Measurements from ENCODE around the gene ST3GAL3.

ST3GAL3 gene

GRCh38 chr1:43799656-43800635 is 92.6 kb downstream of the ST3GAL3 start:
- DNase-seq = no peak
- no peaks in the 10 kb centered on the region for H3K79me1 ChIP-seq (ENCODE audit: low read length)
- H3K23ac ChIP-seq (ENCODE audit: low read length) = no peak overlapping the region
- no peak overlapping the region for H2BK5ac ChIP-seq (ENCODE audit: low read length)
- no peak overlapping the region for H3K9ac ChIP-seq (ENCODE audit: low read length)
- H3K4me3 ChIP-seq (ENCODE audit: low read length) = no peak overlapping the region
- H4K5ac ChIP-seq (ENCODE audit: low read length) = no peak overlapping the region
- no peaks in the 10 kb centered on the region for H3K79me2 ChIP-seq (ENCODE audit: control insufficient read depth, insufficient read depth, low read length)
- no peak overlapping the region for H3K56ac ChIP-seq (ENCODE audit: low read length)
- no peaks in the 10 kb centered on the region for H3K27me3 ChIP-seq (ENCODE audit: insufficient read depth, low read length, poor library complexity)
- H3K4me2 ChIP-seq (ENCODE audit: low read length) = no peak overlapping the region
- no peaks in the 10 kb centered on the region for H3K36me3 ChIP-seq (ENCODE audit: control insufficient read depth, insufficient read depth, low read length)
- H3K27ac ChIP-seq (ENCODE audit: low read depth, low read length) = no peak overlapping the region
- peaks cover 2% of the 10 kb centered on the region for H3K4me1 ChIP-seq (ENCODE audit: control insufficient read depth, low read depth, low read length)
- no peak overlapping the region for H2BK15ac ChIP-seq (replicated peaks; ENCODE audit: low read depth)
- H2AK5ac ChIP-seq (ENCODE audit: low read length) = no peak overlapping the region
- no peak overlapping the region for H4K8ac ChIP-seq (ENCODE audit: low read depth, low read length)
- no peak overlapping the region for H3K4ac ChIP-seq (ENCODE audit: low read depth, low read length)
- H2BK120ac ChIP-seq (ENCODE audit: low read depth, low read length) = no peak overlapping the region
- no CpG with 5 or more reads among the region's 4 CpGs for WGBS (ENCODE audit: extremely low coverage, insufficient coverage, low lambda C conversion rate)
- no peak overlapping the region for H3K18ac ChIP-seq (ENCODE audit: low read length)

GRCh38 chr1:43800771-43801170 is 93.4 kb downstream of the ST3GAL3 start:
- no peak overlapping the region for H3K4me3 ChIP-seq (ENCODE audit: low read length)
- no peak overlapping the region for H2BK5ac ChIP-seq (ENCODE audit: low read length)
- no peak overlapping the region for H3K23ac ChIP-seq (ENCODE audit: low read length)
- no peak overlapping the region for H2BK120ac ChIP-seq (ENCODE audit: low read depth, low read length)
- H2BK15ac ChIP-seq (replicated peaks; ENCODE audit: low read depth) = no peak overlapping the region
- no peak overlapping the region for H3K4me2 ChIP-seq (ENCODE audit: low read length)
- H3K56ac ChIP-seq (ENCODE audit: low read length) = no peak overlapping the region
- no peak overlapping the region for H4K8ac ChIP-seq (ENCODE audit: low read depth, low read length)
- H3K79me2 ChIP-seq (ENCODE audit: control insufficient read depth, insufficient read depth, low read length) = no peaks in the 10 kb centered on the region
- no peak overlapping the region for H3K27ac ChIP-seq (ENCODE audit: low read depth, low read length)
- H3K4ac ChIP-seq (ENCODE audit: low read depth, low read length) = no peak overlapping the region
- no CpG with 5 or more reads among the region's 3 CpGs for WGBS (ENCODE audit: extremely low coverage, insufficient coverage, low lambda C conversion rate)
- no peak overlapping the region for H4K5ac ChIP-seq (ENCODE audit: low read length)
- no peak for DNase-seq
- H3K4me1 ChIP-seq (ENCODE audit: control insufficient read depth, low read depth, low read length) = peaks cover 4% of the 10 kb centered on the region
- no peaks in the 10 kb centered on the region for H3K36me3 ChIP-seq (ENCODE audit: control insufficient read depth, insufficient read depth, low read length)
- no peak overlapping the region for H3K9ac ChIP-seq (ENCODE audit: low read length)
- no peaks in the 10 kb centered on the region for H3K79me1 ChIP-seq (ENCODE audit: low read length)
- H3K27me3 ChIP-seq (ENCODE audit: insufficient read depth, low read length, poor library complexity) = no peaks in the 10 kb centered on the region
- H3K18ac ChIP-seq (ENCODE audit: low read length) = no peak overlapping the region
- H2AK5ac ChIP-seq (ENCODE audit: low read length) = no peak overlapping the region

- Histone ChIP-seq H3K36me3 (ENCODE audit: control insufficient read depth, insufficient read depth, low read length) (no peaks in the 10 kb centered on the region), H4K5ac (ENCODE audit: low read length) (no peak overlapping the region), H3K27me3 (ENCODE audit: insufficient read depth, low read length, poor library complexity) (no peaks in the 10 kb centered on the region), H3K9ac (ENCODE audit: low read length) (no peak overlapping the region), H2BK5ac (ENCODE audit: low read length) (no peak overlapping the region), H3K27ac (ENCODE audit: low read depth, low read length) (no peak overlapping the region), H3K4me2 (ENCODE audit: low read length) (no peak overlapping the region), H2AK5ac (ENCODE audit: low read length) (no peak overlapping the region), H3K4ac (ENCODE audit: low read depth, low read length) (no peak overlapping the region), H3K18ac (ENCODE audit: low read length) (no peak overlapping the region), H3K4me1 (ENCODE audit: control insufficient read depth, low read depth, low read length) (peaks cover 4% of the 10 kb centered on the region), H3K4me3 (ENCODE audit: low read length) (no peak overlapping the region), H3K79me1 (ENCODE audit: low read length) (no peaks in the 10 kb centered on the region), H3K23ac (ENCODE audit: low read length) (no peak overlapping the region), H4K8ac (ENCODE audit: low read depth, low read length) (no peak overlapping the region), H2BK15ac (replicated peaks; ENCODE audit: low read depth) (no peak overlapping the region), H3K79me2 (ENCODE audit: control insufficient read depth, insufficient read depth, low read length) (no peaks in the 10 kb centered on the region), H3K56ac (ENCODE audit: low read length) (no peak overlapping the region), H2BK120ac (ENCODE audit: low read depth, low read length) (no peak overlapping the region)
- WGBS (ENCODE audit: extremely low coverage, insufficient coverage, low lambda C conversion rate) = no CpG with 5 or more reads among the region's 3 CpGs
- DNase-seq = no peak
These were observed 93.9 kb downstream of the ST3GAL3 start for GRCh38 chr1:43801203-43801602.

- Histone ChIP-seq H4K5ac (ENCODE audit: low read length) (no peak overlapping the region), H3K27ac (ENCODE audit: low read depth, low read length) (no peak overlapping the region), H3K79me2 (ENCODE audit: control insufficient read depth, insufficient read depth, low read length) (no peaks in the 10 kb centered on the region), H3K4ac (ENCODE audit: low read depth, low read length) (no peak overlapping the region), H4K8ac (ENCODE audit: low read depth, low read length) (no peak overlapping the region), H3K27me3 (ENCODE audit: insufficient read depth, low read length, poor library complexity) (no peaks in the 10 kb centered on the region), H2BK15ac (replicated peaks; ENCODE audit: low read depth) (no peak overlapping the region), H3K36me3 (ENCODE audit: control insufficient read depth, insufficient read depth, low read length) (no peaks in the 10 kb centered on the region), H3K4me1 (ENCODE audit: control insufficient read depth, low read depth, low read length) (peaks cover 4% of the 10 kb centered on the region), H2BK5ac (ENCODE audit: low read length) (no peak overlapping the region), H3K9ac (ENCODE audit: low read length) (no peak overlapping the region), H3K79me1 (ENCODE audit: low read length) (no peaks in the 10 kb centered on the region), H3K18ac (ENCODE audit: low read length) (no peak overlapping the region), H3K56ac (ENCODE audit: low read length) (no peak overlapping the region), H3K23ac (ENCODE audit: low read length) (no peak overlapping the region), H2BK120ac (ENCODE audit: low read depth, low read length) (no peak overlapping the region), H3K4me2 (ENCODE audit: low read length) (no peak overlapping the region), H2AK5ac (ENCODE audit: low read length) (no peak overlapping the region), H3K4me3 (ENCODE audit: low read length) (no peak overlapping the region)
- no peak for DNase-seq
- WGBS (ENCODE audit: extremely low coverage, insufficient coverage, low lambda C conversion rate) = no CpG with 5 or more reads among the region's 4 CpGs
These were observed 95.1 kb downstream of the ST3GAL3 start for GRCh38 chr1:43802356-43802980.

- Histone ChIP-seq H3K23ac (ENCODE audit: low read length) (no peak overlapping the region), H3K79me2 (ENCODE audit: control insufficient read depth, insufficient read depth, low read length) (no peaks in the 10 kb centered on the region), H2BK15ac (replicated peaks; ENCODE audit: low read depth) (no peak overlapping the region), H3K27ac (ENCODE audit: low read depth, low read length) (no peak overlapping the region), H3K27me3 (ENCODE audit: insufficient read depth, low read length, poor library complexity) (no peaks in the 10 kb centered on the region), H2AK5ac (ENCODE audit: low read length) (no peak overlapping the region), H3K79me1 (ENCODE audit: low read length) (no peaks in the 10 kb centered on the region), H3K56ac (ENCODE audit: low read length) (no peak overlapping the region), H2BK120ac (ENCODE audit: low read depth, low read length) (no peak overlapping the region), H3K4me3 (ENCODE audit: low read length) (no peak overlapping the region), H3K18ac (ENCODE audit: low read length) (no peak overlapping the region), H4K5ac (ENCODE audit: low read length) (no peak overlapping the region), H2BK5ac (ENCODE audit: low read length) (no peak overlapping the region), H3K4me2 (ENCODE audit: low read length) (no peak overlapping the region), H4K8ac (ENCODE audit: low read depth, low read length) (no peak overlapping the region), H3K4me1 (ENCODE audit: control insufficient read depth, low read depth, low read length) (peaks cover 4% of the 10 kb centered on the region), H3K9ac (ENCODE audit: low read length) (no peak overlapping the region), H3K4ac (ENCODE audit: low read depth, low read length) (no peak overlapping the region), H3K36me3 (ENCODE audit: control insufficient read depth, insufficient read depth, low read length) (no peaks in the 10 kb centered on the region)
- WGBS (ENCODE audit: extremely low coverage, insufficient coverage, low lambda C conversion rate) = no CpG with 5 or more reads among the region's 9 CpGs
- no peak for DNase-seq
These were observed 95.8 kb downstream of the ST3GAL3 start for GRCh38 chr1:43803105-43803504.
